Endothelial cell of umbilical vein (primary cell): ENCODE results near the gene PDIA5. TPM values are rescaled to one million over a fixed set of nuclear protein-coding genes. Genes with fewer than 3 reads are reported as not detected.

Source experiments
- BruUV-seq: library from RNA; stranded (reverse); fragments of 400-500 nt; replicated peaks from 2 replicates; lab custom pipeline; 2021; lab: Mats Ljungman, UMichigan
- CTCF ChIA-PET: fragments of 300-600, 350-600 bp; sonication (Branson Sonifier 250); formaldehyde crosslinking; loops from one replicate; lab custom pipeline; 2021; ENCODE audit warnings: antibody characterized with exemption, inconsistent platforms; lab: Charles Lee
- POLR2A ChIA-PET: fragments of 300-600, 350-600 bp; sonication (Branson Sonifier 250); formaldehyde crosslinking; loops from one replicate; lab custom pipeline; 2021; ENCODE audit warnings: antibody characterized with exemption, inconsistent platforms; lab: Charles Lee
- DNase-seq: peaks from one replicate; pipeline ENCODE4 v3.0.0-alpha.2; 2011; ENCODE audit warnings: low read depth, low spot score
- FAIRE-seq: peaks from 2 replicates; lab custom pipeline; 2011; peaks lifted over from hg19 to GRCh38; lab: Jason Lieb, UNC
- H2AFZ ChIP-seq: 2 replicates; pipeline ENCODE4 v1.6.0; 2012; ENCODE audit warnings: low read depth, low read length, control low read depth, inconsistent platforms
- H3K27ac ChIP-seq: 2 replicates; pipeline ENCODE4 v1.5.1; 2011; ENCODE audit warnings: low read depth, mild to moderate bottlenecking, control low read depth, low read length, moderate library complexity; ENCODE audit not compliant: insufficient read depth
- H3K27me3 ChIP-seq, 2 experiments: 2 replicates each; pipeline versions ENCODE4 v1.6.0 to v1.6.1; 2011; ENCODE audit warnings: low read length in 2 of 2, mixed read lengths in 1 of 2; ENCODE audit not compliant: control insufficient read depth in 2 of 2, insufficient read depth in 2 of 2
- H3K36me3 ChIP-seq, 2 experiments: 2 replicates in 1 of 2; 3 replicates in 1 of 2; pipeline ENCODE4 v1.5.1; 2011; ENCODE audit warnings: low read length in 2 of 2, mild to moderate bottlenecking in 1 of 2, moderate library complexity in 1 of 2; ENCODE audit not compliant: control insufficient read depth in 2 of 2, insufficient read depth in 2 of 2; ENCODE audit errors: extremely low read depth in 1 of 2
- H3K4me1 ChIP-seq: 3 replicates; pipeline ENCODE4 v1.5.1; 2011; ENCODE audit warnings: mild to moderate bottlenecking, low read length; ENCODE audit not compliant: control insufficient read depth, insufficient read depth; ENCODE audit errors: extremely low read depth
- H3K4me2 ChIP-seq: 2 replicates; pipeline ENCODE4 v1.6.1; 2011; ENCODE audit warnings: low read length, control low read depth, mixed read lengths; ENCODE audit not compliant: insufficient read depth
- H3K4me3 ChIP-seq, 3 experiments: fragments of 200-600 bp in 1 of 3; sonication (generic), shearing (Covaris generic) in 1 of 3; replicated peaks in 1 of 3; 2 replicates each; pipeline ENCODE4 v1.5.1; 2011 to 2016; ENCODE audit warnings: control low read depth in 3 of 3, low read length in 3 of 3, mild to moderate bottlenecking in 2 of 3, inconsistent platforms in 1 of 3, low read depth in 1 of 3, moderate library complexity in 1 of 3; ENCODE audit not compliant: insufficient read depth in 1 of 3
- H3K79me2 ChIP-seq: 2 replicates; pipeline ENCODE4 v1.6.0; 2012; ENCODE audit warnings: low read length, inconsistent platforms; ENCODE audit not compliant: control insufficient read depth, insufficient read depth
- H3K9ac ChIP-seq: replicated peaks from 2 replicates; pipeline ENCODE3; 2011; ENCODE audit warnings: low read length, control low read depth; ENCODE audit not compliant: insufficient read depth; ENCODE audit errors: extremely low read depth
- H3K9me1 ChIP-seq: replicated peaks from 3 replicates; pipeline ENCODE4 v1.6.0; 2011; ENCODE audit warnings: mild to moderate bottlenecking, low read length; ENCODE audit not compliant: control insufficient read depth, insufficient read depth; ENCODE audit errors: extremely low read depth
- H3K9me3 ChIP-seq: replicated peaks from 2 replicates; pipeline ENCODE4 v1.5.1; 2012; ENCODE audit warnings: low read length, inconsistent platforms; ENCODE audit not compliant: control insufficient read depth, insufficient read depth
- H4K20me1 ChIP-seq: replicated peaks from 2 replicates; pipeline ENCODE3; 2011; ENCODE audit warnings: mild to moderate bottlenecking, low read length; ENCODE audit not compliant: control insufficient read depth, insufficient read depth; ENCODE audit errors: extremely low read depth
- CTCF ChIP-seq, 2 donors: IDR thresholded peaks; 1 replicate in 1 of 2; 2 replicates in 1 of 2; pipeline ENCODE4 v1.5.1; 2011; ENCODE audit warnings: low read length in 2 of 2, mild to moderate bottlenecking in 2 of 2, moderate library complexity in 2 of 2, control low read depth in 1 of 2, inconsistent platforms in 1 of 2, low read depth in 1 of 2; ENCODE audit not compliant: insufficient read depth in 1 of 2; ENCODE audit errors: extremely low read depth in 1 of 2
- EZH2 ChIP-seq: IDR thresholded peaks from 2 replicates; pipeline ENCODE4 v1.6.1; 2012; ENCODE audit warnings: borderline replicate concordance, low read depth, mild to moderate bottlenecking, moderate library complexity, low read length, inconsistent platforms; ENCODE audit not compliant: severe bottlenecking
- FOS ChIP-seq: IDR thresholded peaks from 2 replicates; pipeline ENCODE4 v1.6.1; 2011; ENCODE audit warnings: mild to moderate bottlenecking, low read length, moderate library complexity, borderline replicate concordance; ENCODE audit not compliant: insufficient read depth
- GATA2 ChIP-seq: IDR thresholded peaks from 2 replicates; pipeline ENCODE4 v1.7.0; 2011; ENCODE audit warnings: low read depth, mild to moderate bottlenecking, moderate library complexity, mixed read lengths, low read length; ENCODE audit not compliant: insufficient read length, insufficient read depth
- JUN ChIP-seq: IDR thresholded peaks from 2 replicates; pipeline ENCODE4 v1.6.1; 2011; ENCODE audit warnings: borderline replicate concordance, low read depth; ENCODE audit not compliant: insufficient read length, insufficient read depth
- MAX ChIP-seq: IDR thresholded peaks from 2 replicates; pipeline ENCODE4 v1.6.1; 2011; ENCODE audit not compliant: insufficient read depth, insufficient read length
- MYC ChIP-seq: IDR thresholded peaks from one replicate; pipeline ENCODE4 v1.6.1; 2011; ENCODE audit warnings: mild to moderate bottlenecking, low read depth, low read length
- POLR2AphosphoS5 ChIP-seq: IDR thresholded peaks from 2 replicates; pipeline ENCODE4 v1.6.1; 2012; ENCODE audit warnings: low read depth, mild to moderate bottlenecking, control low read depth, low read length, moderate library complexity; ENCODE audit not compliant: insufficient read depth
- dilution Hi-C: fragments of 300-500 bp; cut with MboI; formaldehyde crosslinking; loops from one replicate; pipeline ENCODE4 v1.15.0; 2019; ENCODE audit warnings: low sequenced_read_pairs; ENCODE audit not compliant: extremely low pct_ligation_motif_present
- intact Hi-C: fragments of 100-400 bp; cut with micrococcal nuclease; formaldehyde crosslinking; loops from one replicate; pipeline ENCODE4 v1.10.0; 2022
- polyA plus RNA-seq, 4 experiments: library from polyadenylated mRNA; depleted of rRNA in 3 of 4; stranded (reverse) in 3 of 4; unstranded in 1 of 4; fragments of >200 nt; gene quantifications; 2 replicates each; pipeline versions ENCODE4 v1.2.1 to v1.2.3, GENCODE V29; 2011 to 2012; ENCODE audit warnings: missing spikeins in 1 of 4
- total RNA-seq: library from RNA; stranded (reverse); gene quantifications from 2 replicates; pipeline ENCODE4 v1.2.3, GENCODE V29; 2021

PDIA5 gene
- total and polyA plus RNA-seq, 2 donors (not counting 3 experiments of a cell fraction or from before 2014, with no cell fraction given), result 55.7 to 85.6 TPM

- no peak overlapping the region for H3K27ac ChIP-seq
- H3K9me1 ChIP-seq, result no peaks in the 10 kb centered on the region
- H3K36me3 ChIP-seq, result no peaks in the 10 kb centered on the region
- H3K4me3 ChIP-seq, result no peak overlapping the region
- no TSS peak for BruUV-seq
- ChIA-PET CTCF (no interaction called here), POLR2A (no interaction called here)
- H3K4me2 ChIP-seq, result no peak overlapping the region
- H3K9ac ChIP-seq, result no peak overlapping the region
- H3K9me3 ChIP-seq, result no peaks in the 10 kb centered on the region
- dilution Hi-C loops (no loop called here), intact Hi-C loops (no loop called here)
- no peaks in the 10 kb centered on the region for H3K79me2 ChIP-seq
- FAIRE-seq, result no peak
- peaks cover 5% of the 10 kb centered on the region for H3K4me1 ChIP-seq
- DNase-seq, result no peak
- H3K27me3 ChIP-seq, result peaks cover 0 to 5% of the 10 kb centered on the region in 2 experiments
- H4K20me1 ChIP-seq, result no peaks in the 10 kb centered on the region
- no peak for TF ChIP-seq GATA2
- TF ChIP-seq MAX, result no peak
- no peak for TF ChIP-seq JUN
- TF ChIP-seq FOS, result no peak
- no peak for TF ChIP-seq MYC
- TF ChIP-seq CTCF (IDR thresholded peaks at IDR 0.05; ENCODE audit: extremely low read depth in 1 of 2, insufficient read depth in 1 of 2, low read depth in 1 of 2, low read length in 2 of 2), result no peak
- TF ChIP-seq EZH2, result no peak
- no peak for TF ChIP-seq POLR2AphosphoS5
- no peak overlapping the region for H2AFZ ChIP-seq
Measured at GRCh38 chr3:123053107-123053506, 13.7 kb upstream of the PDIA5 start.
